Skin of body (tissue), 2 donors: Measurements from ENCODE around the gene MKLN1. TPM values are rescaled to one million over a fixed set of nuclear protein-coding genes. Genes with fewer than 3 reads are reported as not detected.
"Not testable (repeated sequence)": the region's sequence is repeated elsewhere in the genome, so short reads cannot be mapped to it uniquely, and the experiment has no call there.

Experiments
- DNase-seq: peaks from one replicate; lab custom pipeline; 2025; lab: John Stamatoyannopoulos, UW
- total RNA-seq: library from RNA; depleted of rRNA; stranded (reverse); fragments of >200 nt; gene quantifications from one replicate; pipeline ENCODE4 v1.2.3, GENCODE V29; 2014

MKLN1 gene
- total RNA-seq, 1 donor from 2014 or later, result 62.3 TPM

DNA sequence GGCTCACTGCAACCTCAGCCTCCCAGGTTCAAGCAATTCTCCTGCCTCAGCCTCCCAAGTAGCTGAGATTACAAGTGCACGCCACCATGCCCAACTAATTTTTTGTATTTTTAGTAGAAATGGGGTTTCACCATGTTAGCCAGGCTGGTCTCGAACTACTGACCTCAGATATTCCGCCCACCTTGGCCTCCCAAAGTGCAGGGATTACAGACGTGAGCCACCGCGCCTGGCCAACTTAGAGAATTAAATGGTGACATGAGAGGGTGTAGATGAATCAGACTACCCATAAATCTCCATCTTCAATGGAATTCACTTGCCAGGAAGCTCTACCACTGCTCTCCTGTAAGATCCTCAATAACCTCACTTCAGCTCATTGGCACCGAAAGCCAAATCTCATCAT, 187.8 kb downstream of the MKLN1 start:
- DNase-seq, result not testable (repeated sequence)

DNA sequence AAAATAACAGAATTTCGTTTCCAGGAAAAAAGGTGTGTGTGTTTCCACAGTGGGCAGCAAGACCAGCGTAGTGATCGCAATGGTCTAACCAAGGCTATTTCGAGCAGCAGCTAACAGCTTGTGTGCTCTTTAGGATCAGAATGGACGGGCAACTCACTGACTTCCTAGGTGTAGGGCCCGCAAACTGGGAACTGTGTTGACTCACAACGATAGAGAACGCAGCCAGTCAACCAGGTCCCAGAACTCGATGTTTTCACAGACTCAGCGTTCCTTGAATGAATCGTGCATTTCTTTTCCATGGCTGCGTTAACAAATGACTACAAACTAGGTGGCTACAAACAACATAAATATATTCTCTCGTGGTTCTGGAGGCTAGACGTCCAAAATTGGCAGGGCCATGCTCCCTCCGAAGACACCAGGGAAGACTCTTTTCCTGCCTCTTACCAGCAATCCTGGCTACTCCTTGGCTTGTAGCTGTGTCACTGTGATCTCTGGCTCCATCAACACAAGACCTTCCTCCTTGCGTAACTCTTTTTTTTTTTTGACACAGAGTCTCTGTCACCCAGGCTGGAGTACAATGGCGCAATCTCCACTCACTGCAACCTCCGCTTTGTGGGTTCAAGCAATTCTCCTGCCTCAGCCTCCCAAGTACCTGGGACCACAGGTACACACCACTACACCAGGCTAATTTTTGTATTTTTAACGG, 189.7 kb downstream of the MKLN1 start:
- no peak for DNase-seq

DNA sequence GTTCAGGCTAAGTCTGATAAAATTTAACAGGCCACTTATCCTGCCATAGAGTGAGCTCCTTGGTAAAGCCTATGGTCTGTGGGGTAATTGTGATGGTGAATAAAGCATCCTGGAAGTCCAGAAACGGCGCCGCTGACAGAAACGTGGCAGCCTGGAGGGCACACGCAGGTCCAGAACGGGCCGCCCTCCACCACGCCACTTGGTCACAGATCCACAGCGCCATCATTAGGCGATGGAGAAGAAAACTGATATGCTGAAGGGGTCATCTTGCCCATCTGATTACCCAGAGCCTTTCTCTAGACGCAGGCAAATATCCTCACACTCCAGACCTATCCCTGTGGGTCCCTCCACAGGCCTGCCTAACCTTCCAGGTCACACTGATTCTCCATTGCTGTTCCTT, 190.9 kb downstream of the MKLN1 start:
- DNase-seq, result no peak

DNA sequence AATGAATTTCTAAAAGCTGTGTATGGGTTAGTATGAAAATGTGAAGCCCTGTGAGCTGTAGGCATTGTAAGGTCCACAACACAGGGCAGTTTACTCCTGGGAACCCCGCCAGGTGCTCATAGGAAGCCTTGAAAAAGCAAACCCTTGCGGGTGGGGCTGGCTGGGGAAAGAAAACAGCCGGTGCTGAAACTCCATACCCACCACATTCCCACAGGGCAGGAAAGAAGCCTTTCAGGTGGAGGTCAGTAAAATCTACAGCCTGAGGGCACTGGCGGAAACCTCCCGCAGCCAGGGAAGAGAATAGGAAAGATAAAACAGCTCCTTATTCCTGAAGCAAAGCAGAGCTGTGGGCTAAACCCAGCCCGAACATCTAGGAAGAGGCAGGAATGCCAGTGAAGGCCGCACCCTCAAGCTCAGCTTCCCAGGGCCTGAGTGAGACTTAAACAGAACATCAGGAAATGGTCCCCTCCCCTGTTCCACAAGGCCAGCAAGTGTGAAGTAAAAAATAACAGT, 194.0 kb downstream of the MKLN1 start:
- DNase-seq, result no peak

DNA sequence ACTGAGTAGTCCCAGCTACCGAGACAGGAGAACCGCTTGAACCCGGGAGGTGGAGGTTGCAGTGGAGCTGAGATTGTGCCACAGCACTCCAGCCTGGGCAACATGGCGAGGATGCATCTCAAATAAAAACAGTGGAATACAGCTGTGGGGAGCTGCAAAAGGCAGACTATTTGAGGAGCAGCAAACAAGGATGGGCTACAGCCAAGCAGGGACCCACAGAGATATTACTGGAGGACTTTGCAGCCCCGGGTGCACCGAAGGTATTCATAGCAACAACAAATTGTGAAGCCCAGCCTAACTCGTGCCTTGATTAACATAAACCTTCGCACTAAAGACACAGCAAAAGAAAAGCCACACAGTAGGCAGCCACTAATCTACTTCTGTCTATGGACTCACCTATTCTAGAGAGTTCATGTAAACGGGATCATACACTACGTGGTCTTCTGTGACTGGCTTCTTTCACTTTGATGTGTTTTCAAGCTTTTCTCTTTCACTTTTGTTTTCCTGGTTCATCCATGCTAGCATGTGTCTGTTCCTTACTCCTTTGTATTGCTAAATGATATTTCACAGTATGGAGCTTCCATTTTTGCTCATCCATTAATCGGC, 194.8 kb downstream of the MKLN1 start:
- DNase-seq, result no peak

DNA sequence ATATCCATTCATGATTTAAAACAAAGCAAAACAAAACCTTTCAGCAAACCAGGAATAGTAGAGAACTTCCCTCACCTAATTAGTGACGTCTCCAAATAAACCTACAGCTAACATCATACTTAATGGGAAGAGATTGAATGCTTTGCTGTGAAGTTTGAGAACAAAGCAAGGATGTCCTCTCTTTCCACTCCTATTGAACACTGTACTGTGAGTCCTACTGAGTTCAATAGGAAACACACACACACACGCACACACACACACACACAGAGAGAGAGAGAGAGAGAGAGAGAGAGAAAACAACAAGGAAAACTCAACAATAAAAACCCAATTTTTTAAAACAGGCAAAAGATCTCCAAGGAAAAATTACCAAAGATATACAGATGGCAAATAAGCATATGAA, 196.4 kb downstream of the MKLN1 start:
- peak; percentile 17 for DNase-seq

DNA sequence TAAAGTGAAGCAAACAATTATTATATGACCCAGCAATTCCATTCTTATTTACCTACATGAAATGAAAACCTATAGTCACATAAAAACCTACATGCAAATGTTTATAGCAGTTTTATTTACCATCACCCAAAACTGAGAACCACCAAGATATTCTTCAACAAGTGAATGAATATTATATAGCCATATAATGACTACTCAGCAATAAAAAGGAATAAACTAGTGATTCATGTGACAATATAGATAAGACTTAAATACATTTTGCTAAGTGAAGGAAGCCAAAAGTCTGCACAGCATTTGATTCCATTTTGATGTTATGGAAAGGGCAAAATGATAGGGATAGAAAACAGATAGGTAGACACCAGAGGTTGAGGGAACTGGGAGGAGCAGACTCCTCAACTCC, 197.0 kb downstream of the MKLN1 start:
- no peak for DNase-seq

DNA sequence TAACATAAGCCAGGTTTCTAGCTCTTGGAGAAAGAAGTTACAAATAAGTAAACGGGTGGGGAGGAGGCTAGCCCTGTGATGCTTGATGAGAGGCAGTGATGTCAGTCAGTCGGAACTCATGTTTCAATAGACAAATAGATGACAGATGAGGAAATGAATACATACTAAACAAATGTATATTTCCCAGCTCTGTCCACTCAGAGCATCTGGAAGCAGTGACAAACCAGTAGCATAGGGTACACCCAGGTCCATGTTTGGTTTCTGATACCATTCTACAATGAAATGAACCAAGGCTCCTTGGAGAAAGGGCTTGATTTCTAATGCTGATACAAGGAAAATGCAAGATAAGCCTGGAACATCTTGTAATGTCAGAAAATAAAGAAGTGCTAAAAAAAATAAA, 198.1 kb downstream of the MKLN1 start:
- DNase-seq, result no peak

DNA sequence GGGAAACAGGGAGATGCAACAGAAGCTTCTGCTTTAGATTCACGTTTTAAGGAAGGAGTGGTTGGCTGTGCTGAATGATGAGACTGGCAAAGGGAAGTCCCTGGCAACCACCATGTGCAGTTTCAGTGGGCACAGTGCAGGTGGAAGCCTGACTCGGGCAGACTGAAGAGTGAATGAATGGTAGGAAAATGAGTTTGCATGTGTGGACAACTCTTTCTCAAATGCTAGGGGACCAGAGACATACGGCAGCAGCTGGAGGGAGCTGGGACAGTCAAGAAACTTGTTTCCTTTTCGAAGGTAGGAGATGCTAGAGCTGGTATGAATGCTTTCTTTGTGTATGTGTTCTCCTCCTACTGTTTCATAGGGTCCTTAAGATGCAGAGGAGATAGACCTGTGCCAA, 199.8 kb downstream of the MKLN1 start:
- no peak for DNase-seq

DNA sequence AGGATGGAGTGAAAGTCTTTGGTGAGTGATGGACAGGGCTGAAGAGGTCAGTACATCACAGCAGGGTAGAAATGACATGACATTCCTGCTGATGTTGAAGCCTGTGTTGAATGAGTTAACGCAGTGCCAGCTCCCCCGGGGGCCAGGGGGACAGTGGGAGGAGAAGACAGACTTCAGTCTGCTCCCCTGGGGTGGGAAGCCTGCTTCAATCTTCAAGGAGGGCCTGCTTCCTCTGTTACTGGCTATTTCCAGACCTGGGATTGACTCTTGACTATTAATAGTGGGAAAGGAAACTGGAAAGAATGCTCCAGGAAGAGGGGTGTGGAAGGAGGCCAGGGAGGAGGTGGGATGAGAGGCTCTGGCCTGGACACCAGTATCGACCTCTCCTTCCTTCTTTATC, 201.5 kb downstream of the MKLN1 start:
- DNase-seq, result no peak

DNA sequence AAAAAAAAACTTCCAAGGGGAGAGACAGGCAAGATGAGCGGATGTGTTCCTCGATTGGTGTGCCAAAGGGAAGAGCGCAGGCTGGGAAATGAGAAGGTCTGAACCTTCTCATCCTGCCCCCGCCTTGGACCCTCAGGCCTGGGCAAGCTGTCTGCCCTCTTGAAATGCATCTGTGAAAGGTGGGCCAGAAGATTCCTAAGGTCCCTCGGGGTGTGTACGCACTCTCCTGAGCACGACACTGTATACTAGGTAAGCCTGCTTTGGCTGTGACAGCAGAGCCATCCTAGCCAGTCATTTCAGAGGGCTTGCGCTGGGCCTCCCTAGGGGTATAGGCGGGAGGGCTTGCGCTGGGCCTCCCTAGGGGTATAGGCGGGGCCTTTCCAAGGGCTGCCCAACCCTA, 201.9 kb downstream of the MKLN1 start:
- DNase-seq, result no peak

DNA sequence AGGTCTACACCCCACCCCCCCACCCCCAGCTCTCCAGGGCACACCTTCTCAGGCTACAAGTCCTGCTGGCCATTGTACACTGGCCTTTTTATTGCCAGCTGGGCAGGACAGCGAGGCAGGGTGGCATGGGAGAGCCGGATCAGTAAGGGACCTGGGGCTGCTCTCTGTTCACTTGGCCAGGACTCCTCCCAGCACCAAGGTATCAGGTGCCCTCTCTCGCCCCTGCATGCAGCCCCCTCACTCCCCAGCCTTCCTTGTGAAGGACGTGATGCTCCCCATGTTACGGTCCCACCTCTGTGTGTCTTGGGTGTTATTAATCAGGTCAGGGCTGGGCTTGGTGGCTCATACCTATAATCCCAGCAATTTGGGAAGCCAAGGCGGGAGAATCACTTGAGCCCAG, 202.5 kb downstream of the MKLN1 start:
- DNase-seq, result no peak

DNA sequence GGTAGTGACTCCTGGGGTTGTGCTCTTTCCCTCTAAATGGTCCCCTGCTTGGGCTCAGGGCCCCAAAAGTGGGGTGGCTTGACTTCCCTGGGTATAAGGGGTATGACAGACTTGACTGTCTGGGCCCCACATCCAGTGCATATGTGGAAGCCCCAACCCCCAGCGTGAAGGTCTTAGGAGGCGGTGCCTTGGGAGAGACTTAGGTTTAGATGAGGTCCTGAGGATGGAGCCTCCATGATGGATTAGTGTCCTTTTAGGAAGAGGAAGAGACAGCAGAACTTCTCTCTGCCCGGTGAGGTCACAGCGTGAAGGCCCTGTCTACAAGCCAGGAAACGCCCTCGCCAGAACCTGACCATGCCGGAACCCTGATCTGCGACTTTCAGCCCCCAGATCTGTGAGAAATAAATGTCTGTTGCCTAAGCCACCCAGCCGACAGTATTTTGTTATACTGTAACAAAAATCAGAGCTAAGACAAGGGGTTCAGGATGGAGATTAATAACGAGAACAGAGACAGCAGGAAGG, 205.0 kb downstream of the MKLN1 start:
- no peak for DNase-seq

DNA sequence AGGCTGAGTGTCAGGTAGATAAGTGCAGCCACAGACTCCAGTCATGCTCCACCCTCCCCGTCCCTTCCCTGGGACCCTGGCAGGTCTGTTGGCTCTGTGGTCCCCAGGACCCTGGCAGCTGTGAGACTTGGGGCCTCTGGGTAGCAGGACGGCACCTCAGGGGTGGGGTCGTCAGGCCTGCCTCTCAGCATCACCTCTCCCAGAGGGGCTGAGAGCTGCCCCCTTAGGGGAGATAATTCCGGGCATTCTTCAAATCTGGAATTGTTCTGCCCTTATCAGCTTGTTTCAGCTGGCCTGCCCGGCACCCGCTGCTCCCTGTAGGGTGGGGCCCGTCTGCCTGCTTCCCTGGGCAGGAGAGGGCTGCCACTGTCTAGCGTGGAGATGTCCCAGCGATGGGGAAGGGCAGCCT, 205.5 kb downstream of the MKLN1 start:
- no peak for DNase-seq

DNA sequence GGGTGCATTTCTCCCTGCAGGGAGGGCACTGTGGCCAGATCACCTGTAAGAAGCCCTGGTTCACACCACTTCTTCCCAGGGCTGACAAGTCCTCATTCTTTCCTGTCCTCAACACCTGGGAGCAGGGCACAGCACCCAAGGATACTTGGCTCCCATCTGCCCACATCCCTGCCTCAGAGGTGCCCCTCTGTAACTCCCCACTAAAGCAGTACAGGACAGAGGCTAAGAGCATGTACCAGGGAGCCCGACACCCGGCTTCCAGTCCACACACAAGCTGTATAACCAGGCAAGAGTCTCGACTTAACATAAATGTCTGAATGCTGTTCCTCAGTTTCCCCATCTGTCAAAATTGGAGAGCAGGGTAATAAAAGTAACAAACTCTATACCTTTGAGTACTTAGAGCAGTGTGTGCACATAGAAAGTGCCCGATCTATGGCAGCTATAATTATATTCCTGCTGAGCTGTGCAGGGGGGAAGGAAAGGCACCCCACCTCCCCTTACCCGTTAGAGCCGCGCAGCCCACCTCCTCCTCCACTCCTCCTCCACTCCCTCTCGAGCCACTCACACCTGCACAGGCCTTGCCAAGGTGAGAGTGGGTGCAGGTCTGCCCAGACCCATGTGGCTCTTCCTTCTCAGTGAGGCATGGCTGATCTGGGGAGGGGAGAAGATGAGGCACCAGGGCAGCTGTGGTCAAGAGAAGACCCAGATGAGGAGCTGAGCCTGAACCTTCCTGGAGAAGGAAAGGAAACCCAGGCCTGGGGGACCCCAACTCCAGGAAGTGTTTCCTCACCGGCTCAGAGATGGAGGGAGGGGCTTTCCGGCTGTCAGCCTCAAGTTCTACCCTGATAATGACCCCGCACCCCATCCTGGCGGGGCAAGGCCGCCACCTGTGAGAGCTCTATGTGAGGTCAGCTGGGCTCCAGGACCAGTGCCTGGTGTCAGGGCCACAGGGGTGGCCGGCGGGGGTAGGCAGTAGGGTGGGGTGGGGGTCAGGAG, 206.2 kb downstream of the MKLN1 start:
- no peak for DNase-seq

DNA sequence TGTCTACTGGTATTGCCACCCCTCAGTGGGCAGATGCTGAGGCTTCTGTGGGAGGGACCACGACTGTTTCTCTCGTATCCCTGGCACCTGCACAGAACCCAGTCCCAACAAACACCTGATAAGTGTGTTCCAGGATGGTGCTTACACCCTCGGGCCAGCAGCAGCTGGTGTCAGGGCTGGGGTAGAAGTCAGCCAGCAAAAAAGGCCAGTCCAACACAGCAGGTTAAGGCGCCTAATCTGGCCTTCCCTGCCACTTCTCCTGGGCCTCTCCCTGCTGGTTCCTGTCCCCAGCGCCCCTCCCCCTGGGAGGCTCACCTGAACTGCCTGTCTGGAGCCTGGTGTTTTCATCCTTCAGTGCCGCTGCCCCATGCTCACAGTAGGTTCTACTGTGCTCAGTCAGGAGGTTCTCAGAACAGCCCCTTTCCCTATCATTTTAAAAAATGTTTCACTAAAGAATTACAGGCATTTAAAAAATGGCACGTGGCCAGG, 208.7 kb downstream of the MKLN1 start:
- no peak for DNase-seq

DNA sequence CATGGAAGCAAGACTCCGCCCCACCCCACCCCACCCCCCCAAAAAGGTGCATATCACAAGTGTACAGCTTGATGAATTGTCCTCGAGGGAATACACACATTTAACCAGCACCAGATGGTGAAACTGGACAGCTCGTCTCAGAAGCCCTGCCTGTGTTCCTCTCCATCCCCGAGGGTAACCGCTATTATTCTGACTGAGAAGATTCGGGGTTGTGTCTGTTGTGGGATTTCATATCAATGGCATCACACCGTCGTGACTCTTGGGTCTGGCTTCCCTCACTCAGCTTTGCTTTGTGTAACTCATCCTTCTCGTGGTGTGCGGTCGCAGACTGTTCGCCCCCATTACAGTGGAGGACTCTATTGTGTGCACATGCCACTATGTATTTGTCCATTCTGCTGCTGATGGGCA, 209.9 kb downstream of the MKLN1 start:
- DNase-seq, result no peak

DNA sequence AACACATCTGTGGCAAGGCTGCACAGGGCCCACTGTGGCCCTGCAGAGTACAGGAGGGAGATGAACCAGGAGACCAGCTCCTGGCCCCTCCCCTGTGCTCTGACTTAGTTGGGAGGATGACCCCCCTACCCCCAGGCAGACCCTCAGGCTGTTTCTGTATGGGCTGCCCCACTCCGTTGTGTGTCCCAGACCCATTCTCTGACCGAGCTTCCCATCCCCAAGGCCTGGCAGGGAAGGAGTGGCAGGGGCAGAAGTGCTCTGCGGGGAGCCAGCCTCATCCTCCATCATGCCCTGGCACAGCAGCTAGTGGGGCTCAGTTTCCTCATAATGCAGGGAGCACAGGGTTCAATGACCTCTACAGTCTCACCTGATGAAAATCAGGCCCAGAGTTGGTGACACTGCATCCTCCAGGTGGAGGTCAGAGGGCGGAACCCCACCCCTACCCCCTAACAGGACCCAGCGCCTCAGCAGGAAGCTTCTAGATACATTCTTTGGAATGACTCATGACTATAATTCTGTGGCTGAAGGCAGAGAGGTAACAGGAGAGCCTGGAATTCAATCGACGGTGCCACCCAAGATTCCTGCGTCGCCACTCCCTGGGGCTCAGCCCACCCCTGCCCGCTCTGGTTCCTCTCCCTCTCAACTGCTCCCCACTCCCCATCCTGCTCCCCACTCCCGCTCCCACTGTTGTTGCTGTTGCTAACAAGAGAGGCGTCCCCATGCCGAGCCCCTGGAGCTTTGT, 210.6 kb downstream of the MKLN1 start:
- DNase-seq, result no peak

DNA sequence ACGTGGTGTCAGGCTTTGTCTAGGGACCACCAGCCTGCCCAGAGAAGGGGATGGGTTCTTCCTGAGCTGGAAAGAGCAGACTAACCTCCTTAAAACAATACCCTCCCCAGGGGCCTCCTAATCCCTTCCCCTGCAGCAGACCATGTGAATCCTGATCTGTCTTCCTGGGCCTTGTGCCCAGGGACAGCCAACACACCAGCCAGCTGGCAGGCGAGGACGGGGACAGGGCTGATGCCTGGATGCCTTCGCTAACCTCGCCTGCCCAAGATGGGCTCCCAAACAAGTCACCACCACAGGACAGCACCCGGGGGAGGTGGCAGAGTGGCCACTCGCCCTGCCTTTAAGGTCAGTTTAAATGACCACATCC, 211.1 kb downstream of the MKLN1 start:
- DNase-seq, result no peak

DNA sequence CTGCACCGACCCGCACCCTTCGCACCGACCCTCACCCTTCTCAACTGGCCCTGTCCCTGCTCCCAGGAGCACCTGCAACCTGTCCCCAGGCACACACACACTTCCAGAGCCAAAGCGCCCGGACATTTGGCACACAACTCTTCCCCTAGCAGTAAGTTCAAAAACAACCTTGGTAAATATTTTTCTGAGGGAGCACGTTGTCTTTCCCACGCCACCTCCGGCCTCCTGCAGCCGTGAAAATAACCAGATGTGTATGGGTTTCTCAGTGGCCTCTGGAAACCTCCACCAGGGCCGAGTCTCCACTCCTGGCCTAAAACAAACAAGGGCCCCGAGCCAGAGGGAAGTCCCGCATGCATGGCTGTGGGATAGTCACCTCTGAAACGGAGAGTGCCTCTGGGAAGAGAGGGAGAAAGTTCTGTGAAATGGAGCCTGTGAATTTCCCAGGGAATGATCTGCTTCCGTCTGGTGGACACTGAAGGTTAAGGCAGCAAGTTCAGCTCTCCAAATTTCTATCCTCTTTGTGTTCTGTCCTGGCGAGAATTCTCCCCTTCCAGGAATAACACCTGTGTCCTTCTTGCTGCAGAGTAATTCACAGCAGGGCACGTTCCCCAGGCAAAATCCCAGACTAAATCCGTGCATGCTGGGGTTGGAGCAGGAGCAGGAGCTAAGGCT, 213.0 kb downstream of the MKLN1 start:
- no peak for DNase-seq
